GM12878 (cell line): ENCODE results near the gene CHD9. TPM values are rescaled to one million over a fixed set of nuclear protein-coding genes. Genes with fewer than 3 reads are reported as not detected.

Experiments used
- BMI1 ChIP-seq: fragments of 450-650 bp; IDR thresholded peaks from 2 replicates; pipeline ENCODE4 v1.6.1; 2016; ENCODE audit warnings: mild to moderate bottlenecking, moderate library complexity, borderline replicate concordance
- CUX1 ChIP-seq: IDR thresholded peaks from 2 replicates; pipeline ENCODE4 v1.6.1; 2012; ENCODE audit warnings: improper control_type of control experiment, low read depth, low read length; ENCODE audit not compliant: insufficient replicate concordance
- E2F8 ChIP-seq: fragments of 450-650 bp; IDR thresholded peaks from 2 replicates; pipeline ENCODE4 v1.6.1; 2018; ENCODE audit warnings: mild to moderate bottlenecking, low read depth, moderate library complexity; ENCODE audit not compliant: partially characterized antibody
- RAD21 ChIP-seq: IDR thresholded peaks from 2 replicates; pipeline ENCODE4 v1.6.1; 2011; ENCODE audit warnings: mild to moderate bottlenecking, low read depth, low read length, moderate library complexity; ENCODE audit not compliant: insufficient read depth
- STAT1 ChIP-seq: fragments of 450-650 bp; conservative IDR thresholded peaks from 2 replicates; pipeline ENCODE4 v1.6.1; 2014; ENCODE audit warnings: antibody characterized with exemption, mild to moderate bottlenecking
- polyA plus RNA-seq, 11 experiments: library from polyadenylated mRNA; depleted of rRNA in 4 of 11; unstranded in 6 of 11; stranded (reverse) in 5 of 11; fragments of >200 nt; fragmentation: Nextera tagmentation in 4 of 11; fragmentation: Illumina TruSeq in 1 of 11; extraction: Ambion mirVana in 4 of 11; extraction: Trizol in 1 of 11; gene quantifications; 1 replicate in 1 of 11; 2 replicates in 10 of 11; pipeline versions ENCODE4 v1.2.1 to v1.2.3, GENCODE V29; 2011 to 2016; ENCODE audit warnings: inconsistent platforms in 2 of 11, missing spikeins in 2 of 11, low read depth in 1 of 11
- total RNA-seq, 4 experiments: library from RNA; depleted of rRNA in 3 of 4; stranded (reverse); fragments of >200 nt in 3 of 4; fragmentation: Illumina TruSeq in 1 of 4; extraction: Trizol in 1 of 4; gene quantifications; 2 replicates each; pipeline versions ENCODE4 v1.2.1 to v1.2.3, GENCODE V29; 2013 to 2021

CHD9 gene
- total and polyA plus RNA-seq, 10 of the 15 experiments (the other 5 are each of a cell fraction or from before 2014, with no cell fraction given), result 29.2 to 95.7 (median 54.3) TPM

- TF ChIP-seq CUX1 (no peak), E2F8 (no peak), BMI1 (no peak), RAD21 (no peak), STAT1 (no peak)
- TF ChIP-seq, all 136 proteins: peak for 0
These were observed 49.0 kb downstream of the CHD9 start (continued) for GRCh38 chr16:53103811-53104210.
